OCI-LY3 (cell line): Measurements from ENCODE around the gene NACC1.
"Not testable (repeated sequence)": the region's sequence is repeated elsewhere in the genome, so short reads cannot be mapped to it uniquely, and the experiment has no call there.

Experiments
- EZH2phosphoT487 ChIP-seq: fragments of 200-600 bp; shearing (Covaris generic); IDR thresholded peaks from 2 replicates; pipeline ENCODE4 v1.6.1; 2018; ENCODE audit warnings: antibody characterized with exemption, mixed run types, low read depth
- TF ChIP-seq, protein P1 (sequence below): fragments of 200-600, 300-600 bp; sonication (generic); IDR thresholded peaks from 2 replicates; pipeline ENCODE4 v1.5.1; 2014; ENCODE audit warnings: antibody characterized with exemption, low read length, low read depth

DNA sequence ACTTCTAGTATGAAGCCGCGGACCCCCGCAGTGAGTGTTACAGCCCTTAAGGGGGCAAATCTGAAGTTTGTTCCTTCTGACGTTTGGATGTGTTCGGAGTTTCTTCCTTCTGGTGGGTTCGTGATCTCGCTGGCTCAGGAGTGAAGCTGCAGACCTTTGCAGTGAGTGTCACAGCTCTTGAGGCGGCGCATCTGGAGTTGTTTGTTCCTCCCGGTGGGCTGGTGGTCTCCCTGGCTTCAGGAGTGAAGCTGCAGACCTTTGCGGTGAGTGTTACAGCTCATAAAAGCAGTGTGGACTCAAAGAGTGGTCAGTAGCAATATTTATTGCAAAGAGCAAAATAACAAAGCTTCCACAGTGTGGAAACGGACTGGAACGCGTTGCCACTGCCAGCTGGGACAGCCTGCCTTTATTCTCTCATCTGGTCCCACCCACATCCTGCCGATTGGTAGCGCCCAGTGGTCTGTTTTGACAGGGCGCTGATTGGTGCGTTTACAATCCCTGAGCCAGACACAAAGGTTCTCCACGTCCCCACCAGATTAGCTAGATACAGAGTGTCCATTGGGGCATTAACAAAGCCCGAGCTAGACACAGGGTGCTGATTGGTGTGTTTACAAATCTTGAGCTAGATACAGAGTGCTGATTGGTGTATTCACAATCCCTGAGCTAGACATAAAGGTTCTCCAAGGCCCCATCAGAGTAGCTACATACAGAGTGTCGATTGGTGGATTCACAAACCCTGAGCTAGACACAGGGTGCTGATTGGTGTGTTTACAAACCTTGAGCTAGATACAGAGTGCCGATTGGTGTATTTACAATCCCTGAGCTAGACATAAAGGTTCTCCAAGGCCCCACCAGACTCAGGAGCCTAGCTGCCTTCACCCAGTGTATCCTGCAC is 67.9 kb downstream of the NACC1 start:
- TF ChIP-seq, protein P1, sequence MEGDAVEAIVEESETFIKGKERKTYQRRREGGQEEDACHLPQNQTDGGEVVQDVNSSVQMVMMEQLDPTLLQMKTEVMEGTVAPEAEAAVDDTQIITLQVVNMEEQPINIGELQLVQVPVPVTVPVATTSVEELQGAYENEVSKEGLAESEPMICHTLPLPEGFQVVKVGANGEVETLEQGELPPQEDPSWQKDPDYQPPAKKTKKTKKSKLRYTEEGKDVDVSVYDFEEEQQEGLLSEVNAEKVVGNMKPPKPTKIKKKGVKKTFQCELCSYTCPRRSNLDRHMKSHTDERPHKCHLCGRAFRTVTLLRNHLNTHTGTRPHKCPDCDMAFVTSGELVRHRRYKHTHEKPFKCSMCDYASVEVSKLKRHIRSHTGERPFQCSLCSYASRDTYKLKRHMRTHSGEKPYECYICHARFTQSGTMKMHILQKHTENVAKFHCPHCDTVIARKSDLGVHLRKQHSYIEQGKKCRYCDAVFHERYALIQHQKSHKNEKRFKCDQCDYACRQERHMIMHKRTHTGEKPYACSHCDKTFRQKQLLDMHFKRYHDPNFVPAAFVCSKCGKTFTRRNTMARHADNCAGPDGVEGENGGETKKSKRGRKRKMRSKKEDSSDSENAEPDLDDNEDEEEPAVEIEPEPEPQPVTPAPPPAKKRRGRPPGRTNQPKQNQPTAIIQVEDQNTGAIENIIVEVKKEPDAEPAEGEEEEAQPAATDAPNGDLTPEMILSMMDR: not testable (repeated sequence)
- not testable (repeated sequence) for TF ChIP-seq EZH2phosphoT487
